HG03135 (cell line): ENCODE results near the gene DPYSL5.
"Not testable (repeated sequence)": the region's sequence is repeated elsewhere in the genome, so short reads cannot be mapped to it uniquely, and the experiment has no call there.

Experiments used
- ATAC-seq: cut with Tn5 transposase; IDR thresholded peaks from one replicate; pipeline ENCODE4 v1.9.1; 2021; ENCODE audit warnings: mild to moderate bottlenecking, moderate library complexity; ENCODE audit not compliant: unreplicated experiment

Gene DPYSL5

DNA sequence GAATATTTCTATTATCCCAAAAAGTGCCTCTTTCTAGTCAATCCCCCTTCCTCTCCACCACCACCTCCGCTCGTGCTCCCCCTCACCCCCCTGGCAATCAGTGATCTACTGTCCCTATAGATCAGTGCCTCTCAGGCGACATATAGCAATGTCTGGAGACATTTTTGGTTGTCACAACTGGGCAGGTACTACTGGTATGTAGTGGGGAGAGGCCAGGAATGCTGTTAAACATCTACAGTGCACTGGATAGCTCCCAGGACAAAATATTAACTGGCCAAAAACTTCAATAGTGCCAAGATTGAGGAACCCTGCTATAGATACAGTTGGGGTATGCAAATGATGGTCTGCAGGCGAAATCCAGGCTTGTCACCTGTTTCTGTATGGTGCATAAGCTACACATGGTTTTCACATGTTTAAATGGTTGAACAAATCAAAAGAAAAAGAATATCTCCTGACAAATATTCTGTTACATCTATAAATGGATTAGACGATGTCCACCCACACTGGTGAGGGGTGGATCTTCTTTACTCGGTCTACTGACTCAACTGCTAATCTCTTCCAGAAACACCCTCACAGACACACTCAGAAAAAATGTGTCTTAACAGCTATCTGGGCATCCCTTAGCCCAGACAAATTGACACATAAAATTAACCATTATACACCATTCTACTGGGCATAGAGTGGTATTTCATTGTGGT, 25.5 kb downstream of the DPYSL5 start:
- ATAC-seq, result no peak

DNA sequence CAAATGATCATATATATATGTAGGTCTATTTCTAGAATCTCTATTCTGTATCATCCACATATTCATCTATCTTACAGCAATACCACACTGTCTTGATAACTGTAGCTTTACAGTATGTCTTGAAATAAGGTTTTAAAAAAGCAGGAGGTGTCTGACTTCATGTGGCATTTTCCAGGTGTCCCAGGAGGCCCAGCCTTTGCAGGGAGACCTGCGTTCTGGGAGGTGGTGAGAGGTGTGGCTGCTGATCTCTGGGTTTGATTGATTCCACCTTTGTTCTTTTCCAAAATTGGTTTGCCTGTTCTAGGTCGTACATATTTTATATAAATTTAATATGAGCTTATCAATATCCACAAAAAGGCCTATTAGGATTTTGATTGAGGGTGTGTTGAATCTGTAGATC, 26.6 kb downstream of the DPYSL5 start:
- no peak for ATAC-seq

DNA sequence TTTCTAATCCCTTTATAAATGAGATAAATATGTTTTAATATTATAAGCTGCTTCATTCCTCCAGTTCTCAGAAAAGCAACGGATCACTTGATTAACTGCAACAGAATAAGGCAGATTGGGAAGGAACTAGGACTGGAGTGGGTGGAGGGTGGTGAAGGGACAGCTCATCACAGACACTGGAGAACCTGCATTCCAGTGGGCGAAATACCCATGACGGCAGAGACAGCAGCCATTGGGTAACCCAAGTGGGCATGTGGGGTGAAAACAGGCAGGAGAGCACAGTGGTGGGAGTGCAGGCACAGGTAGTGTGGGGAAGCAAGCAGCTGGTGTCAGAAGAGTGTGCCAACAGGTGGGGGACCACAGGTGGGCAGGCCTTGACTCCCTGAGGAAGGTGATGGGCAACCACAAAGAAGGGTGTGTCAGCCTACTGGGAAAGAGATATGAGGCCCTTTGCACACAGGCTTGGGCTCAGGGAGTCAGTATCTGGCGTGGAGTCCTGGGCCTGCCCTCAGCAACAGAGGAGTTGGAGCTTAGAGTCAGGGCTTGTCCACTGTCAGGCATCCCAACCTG, 27.2 kb downstream of the DPYSL5 start:
- ATAC-seq, result no peak

DNA sequence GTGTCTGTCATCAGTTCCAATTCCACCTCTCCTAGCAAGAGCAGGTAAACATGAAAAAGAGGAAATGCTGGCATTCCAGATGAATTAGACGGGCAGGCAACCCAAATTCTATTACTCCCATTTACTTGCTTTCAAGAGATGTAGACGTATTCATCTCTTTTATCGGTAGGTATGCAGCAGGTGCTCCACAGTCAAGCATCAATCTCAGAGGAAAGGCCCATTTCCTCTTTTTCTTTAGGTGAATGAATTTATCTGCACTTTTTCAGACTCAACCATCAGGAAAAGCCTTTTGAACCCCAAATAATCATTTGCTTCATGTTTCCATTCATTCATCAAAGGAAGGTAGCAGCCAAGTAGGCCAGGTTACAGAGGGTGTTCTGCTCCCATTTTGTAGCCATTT, 27.9 kb downstream of the DPYSL5 start:
- no peak for ATAC-seq

DNA sequence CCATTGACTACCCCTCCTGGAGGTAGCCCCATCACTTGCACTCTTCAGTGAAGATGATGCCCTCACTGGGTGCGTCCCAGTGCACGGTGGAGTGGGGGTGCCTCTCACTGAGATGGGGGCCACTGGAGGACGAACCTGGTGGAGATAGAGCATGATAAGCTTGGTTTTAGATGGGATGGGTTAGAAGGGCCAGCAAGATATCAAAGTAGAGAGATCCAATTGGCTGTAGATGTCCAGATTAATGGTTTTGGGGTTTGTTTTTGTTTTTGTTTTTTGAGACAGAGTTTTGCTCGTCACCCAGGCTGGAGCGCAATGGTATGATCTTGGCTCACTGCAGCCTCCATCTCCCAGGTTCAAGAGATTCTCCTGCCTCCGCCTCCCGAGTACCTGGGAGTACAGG, 28.3 kb downstream of the DPYSL5 start:
- ATAC-seq, result no peak

DNA sequence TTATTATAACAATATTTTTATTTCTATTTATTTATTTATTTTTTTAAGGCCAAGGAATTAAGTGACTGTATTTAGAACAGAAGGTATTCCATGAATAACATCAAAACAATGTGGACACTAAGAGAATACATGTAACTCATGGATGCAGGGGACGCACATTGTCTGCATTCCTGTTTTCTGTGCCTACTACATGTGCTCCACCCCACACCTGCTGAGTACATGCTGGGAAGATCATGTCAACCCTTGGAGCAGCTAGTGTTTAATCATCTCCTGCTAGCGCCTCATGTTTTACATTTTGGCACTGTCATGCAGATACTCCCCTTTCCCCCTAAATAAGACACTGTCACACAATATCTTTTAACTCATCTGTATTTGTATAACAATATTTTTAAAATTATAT, 29.3 kb downstream of the DPYSL5 start:
- ATAC-seq, result no peak

DNA sequence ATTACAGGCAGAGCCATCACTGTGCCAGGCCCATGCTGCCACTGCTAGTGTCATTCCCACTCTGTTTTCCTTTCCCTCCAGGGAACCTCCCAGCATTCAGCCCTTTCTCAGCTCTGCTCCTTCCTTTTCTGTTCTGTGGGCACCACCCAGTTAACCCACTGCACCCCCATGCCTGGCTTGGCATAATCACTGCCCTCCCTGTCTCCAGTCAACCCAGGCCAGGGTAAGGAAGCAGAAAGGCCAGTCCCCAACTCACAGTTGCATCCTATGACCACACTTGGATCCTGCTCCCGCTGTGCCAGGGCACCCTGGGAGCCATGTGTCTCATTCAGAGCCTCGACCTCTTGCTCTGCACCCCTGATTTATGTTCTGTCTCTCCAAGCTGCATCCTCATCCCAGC, 32.2 kb downstream of the DPYSL5 start:
- no peak for ATAC-seq

DNA sequence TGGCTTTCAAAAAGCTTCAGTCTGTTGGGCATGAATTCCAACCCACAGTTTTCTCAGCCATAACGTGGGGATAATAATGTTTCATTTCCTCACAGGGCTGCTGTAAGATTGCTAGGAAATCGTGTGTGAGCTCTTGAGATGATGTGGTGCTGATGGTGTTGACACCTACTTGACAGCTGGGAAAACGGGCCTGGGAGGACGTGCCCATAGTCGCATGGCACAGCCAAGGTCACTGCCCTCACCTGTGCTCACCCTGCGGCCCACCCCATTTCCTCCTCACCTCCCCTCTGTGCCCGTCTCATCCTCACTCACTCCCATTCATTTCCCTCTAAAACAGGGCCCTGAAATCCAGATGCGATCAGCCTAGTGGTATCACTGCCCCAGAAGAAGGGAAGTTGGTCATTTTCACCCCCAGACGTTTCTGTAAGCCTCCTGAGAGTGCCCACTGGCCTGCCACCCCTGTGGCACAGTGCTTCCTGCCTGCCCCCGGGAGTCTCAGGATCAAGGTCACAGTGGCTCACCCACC, 33.0 kb downstream of the DPYSL5 start:
- ATAC-seq, result no peak

DNA sequence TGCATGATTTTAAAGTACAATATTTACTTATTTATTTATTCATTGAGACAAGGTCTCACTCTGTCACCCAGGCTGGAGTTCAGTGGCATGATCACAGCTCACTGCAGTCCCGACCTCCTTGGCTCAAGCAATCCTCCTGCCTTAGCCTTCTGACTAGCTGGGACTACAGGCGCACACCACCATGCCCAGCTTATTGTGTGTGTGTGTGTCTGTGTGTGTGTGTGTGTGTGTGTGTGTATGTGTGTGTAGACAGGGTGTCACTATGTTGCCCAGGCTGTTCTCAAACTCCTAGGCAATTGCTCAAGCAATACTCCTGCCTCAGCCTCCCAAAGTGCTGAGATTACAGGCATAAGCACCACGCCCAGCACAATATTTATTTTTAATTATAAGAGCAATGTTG, 34.3 kb downstream of the DPYSL5 start:
- ATAC-seq, result not testable (repeated sequence)

DNA sequence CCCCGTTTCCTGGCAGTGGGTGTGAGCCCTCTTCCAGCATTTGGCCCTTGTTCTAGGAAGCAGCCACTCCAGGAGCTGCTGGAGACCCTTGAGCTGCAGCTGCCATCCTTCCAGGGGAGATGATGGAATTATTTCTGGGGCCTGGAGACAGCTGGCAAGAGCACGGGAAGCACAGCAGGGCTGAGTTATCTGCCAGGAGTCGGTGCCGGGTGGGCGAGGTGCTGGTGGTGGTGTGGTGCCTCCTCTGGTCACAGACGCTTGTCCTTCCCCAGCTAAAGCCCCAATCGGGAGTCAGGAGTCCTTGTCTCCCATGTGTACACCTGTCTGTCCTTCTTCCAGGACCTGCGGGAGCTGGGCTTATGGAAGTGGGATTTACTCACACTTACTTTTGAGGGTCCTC, 36.0 kb downstream of the DPYSL5 start:
- ATAC-seq, result no peak

DNA sequence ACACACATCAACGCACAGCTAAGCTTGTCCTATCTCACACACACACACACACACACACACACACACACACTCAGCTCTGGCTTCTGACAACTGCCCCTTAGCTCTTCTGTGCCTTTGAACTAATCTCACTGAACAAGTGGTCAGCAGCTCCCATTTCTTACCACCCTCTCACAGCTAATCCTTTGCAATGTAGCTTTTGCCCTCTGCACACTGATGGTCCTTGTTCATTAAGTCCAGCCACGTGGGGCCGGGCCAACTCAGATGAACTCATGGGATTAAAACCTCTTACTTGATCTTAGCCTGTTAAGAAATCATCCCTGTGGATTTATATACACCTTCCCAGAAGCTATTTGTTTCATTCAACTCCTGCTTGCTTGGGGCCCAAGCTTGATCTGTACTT, 36.6 kb downstream of the DPYSL5 start:
- no peak for ATAC-seq

DNA sequence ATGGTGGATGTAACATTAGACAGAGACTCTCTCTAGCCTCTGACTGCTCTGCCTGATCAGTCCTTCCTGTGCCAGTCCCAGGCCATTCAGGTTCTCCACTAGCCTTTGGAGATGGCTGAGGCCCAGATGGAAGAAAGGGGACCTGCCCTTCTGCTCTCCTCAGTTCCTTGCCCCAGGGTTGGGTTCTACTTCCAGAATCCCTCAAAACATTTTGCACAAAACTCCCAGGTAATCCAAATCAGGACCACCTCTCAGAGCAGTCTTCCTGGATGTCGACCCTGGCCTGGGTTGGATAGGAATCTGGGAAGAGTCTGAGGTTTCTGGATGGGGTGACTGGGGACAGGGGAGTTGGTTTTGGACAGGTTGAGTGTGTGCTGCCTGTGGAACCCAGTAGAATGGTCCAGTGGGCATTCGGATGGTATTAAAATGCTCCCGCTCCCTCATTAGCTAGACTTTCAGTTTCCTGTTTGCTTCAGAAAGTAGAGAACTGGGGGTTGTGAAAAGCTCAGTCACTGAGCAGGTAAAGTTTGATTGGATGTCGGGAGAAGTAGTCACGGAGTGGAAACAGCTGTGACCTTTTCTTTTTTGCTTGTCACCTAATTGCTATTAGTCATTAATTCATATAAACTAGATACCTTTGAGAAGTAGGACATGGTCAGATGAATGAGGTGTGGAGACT, 37.9 kb downstream of the DPYSL5 start:
- no peak for ATAC-seq

DNA sequence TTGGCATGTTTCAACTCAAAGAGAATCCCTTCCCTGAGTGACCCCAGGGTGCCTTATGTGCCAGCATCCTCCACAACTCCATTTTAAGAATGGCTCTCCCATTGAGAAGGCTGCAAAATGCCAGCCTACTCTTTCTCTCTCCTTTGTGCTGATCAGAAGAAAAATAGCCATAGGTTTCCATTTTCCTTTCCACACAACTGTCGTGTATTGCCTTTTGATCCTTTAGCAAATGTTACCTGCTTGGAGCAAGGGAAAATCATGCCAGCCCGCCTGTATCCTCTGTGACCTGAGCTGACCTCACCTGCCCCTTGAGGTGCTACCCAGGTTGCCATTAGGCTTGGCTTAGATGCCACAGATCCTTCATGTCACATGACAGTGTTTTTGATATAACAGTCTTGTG, 38.8 kb downstream of the DPYSL5 start:
- ATAC-seq, result no peak

DNA sequence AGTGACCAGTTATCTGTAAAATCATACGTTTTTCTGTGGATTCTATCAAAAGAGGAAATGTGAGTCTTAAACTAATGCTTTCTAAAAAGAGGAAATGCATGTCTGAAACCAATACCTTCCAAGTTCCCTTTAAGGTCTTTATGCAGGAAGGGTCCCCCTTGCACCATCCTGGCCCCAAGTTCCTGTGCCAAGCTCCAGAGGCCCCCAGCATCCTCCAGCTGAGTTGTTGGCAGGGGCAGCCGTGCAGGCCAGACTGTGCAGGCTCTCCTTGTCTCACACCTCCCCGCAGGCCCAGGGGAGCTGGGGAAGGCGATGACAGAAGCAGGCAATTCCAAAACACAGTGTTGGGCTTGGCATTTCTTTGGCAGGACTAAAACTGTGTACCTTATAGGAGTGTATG, 39.2 kb downstream of the DPYSL5 start:
- ATAC-seq, result no peak

DNA sequence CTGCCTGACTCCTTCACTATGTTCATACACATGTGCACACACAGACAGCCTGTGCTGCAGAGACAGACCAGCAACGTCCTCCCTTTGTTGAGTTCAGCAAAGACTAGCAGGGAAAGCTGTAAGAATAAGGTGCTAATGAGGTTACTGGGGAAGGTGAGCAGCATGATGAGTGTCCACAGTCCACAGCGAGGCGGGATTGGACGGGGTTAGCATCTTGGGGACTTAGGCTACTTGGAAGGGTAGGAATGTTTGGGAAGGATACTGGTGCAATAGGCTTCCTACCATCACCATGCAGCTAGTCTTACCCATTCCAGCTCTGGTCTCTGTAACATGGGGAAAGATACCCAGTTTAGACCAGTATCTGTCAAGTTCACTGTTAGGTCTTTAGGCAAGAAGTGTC, 41.9 kb downstream of the DPYSL5 start:
- no peak for ATAC-seq

DNA sequence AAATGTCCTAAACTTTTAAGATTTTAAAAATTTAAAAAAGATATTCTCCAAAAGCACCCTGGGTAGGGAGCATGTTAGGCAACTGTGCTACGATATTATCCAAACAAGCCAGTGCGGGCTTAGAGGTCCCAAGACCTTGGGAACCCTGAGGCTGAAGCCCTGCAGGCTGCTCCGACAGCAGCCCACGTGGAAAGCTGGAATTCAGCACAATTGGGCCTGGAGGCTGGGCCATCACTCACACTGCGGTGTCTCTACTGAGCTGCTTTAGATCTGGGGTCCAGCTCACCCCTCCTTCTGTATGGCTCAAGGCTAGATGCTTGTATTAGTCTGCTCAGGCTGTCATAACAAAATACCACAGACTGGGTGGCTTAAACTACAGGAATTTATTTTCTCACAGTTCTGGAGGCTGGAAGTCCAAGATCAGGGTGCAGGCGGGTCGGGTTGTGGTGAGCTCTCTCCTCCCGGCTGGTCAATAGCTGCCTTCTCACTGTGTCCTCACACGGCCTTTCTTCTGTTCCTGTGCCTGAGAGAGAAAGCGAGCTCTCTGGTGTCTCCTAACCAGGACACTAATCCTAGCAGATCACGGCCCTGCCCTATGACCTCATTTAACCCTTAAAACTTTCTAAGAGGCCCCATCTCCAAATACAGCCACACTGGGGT, 42.5 kb downstream of the DPYSL5 start:
- ATAC-seq, result no peak

DNA sequence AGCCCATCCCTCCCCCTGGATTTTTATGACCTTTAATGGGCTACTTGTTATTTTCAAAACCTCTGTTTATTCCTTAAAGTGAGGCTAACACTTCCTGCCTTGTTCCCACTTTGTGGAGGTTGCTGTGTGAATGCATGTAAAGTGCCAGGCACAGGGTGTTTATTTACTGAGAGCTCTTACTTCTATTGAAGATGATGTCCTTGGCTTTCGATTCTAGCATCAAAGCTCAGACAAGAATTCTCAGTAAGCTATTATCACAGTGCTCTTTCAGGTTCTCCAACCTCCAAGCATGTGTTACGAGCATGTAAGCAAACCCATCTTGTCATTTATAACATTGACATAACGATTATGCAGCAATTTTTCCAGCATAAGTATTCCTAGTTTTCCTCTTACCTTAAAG, 44.2 kb downstream of the DPYSL5 start:
- no peak for ATAC-seq

DNA sequence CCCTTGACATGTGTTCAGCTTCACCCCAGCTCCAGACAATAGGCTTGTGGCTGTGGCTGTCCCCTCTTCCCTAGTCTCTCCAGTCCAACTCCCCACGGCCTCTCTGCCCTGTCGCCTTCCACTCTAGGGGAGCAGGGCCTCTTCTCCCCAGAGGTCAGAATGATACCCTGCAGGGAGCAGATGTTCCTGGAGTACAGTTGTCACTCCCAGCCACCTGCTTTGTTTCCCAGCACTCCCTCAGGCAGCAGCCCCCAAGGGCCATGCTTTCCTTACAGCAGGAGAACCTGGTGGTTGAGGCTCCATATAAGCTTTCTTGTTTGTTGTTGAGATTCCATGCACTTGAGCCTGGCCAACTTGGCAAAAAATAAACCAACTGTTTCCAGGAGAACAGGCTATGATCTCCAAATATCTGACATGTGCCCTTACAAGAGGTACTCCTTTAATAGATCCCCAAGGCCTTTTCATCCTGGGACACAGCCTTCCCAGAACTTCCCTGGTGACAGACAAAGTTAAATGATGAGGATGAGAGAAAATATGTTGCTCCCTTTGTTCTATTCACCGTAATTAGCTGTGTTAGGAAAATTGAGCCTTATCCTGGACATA, 45.1 kb downstream of the DPYSL5 start:
- ATAC-seq, result no peak

DNA sequence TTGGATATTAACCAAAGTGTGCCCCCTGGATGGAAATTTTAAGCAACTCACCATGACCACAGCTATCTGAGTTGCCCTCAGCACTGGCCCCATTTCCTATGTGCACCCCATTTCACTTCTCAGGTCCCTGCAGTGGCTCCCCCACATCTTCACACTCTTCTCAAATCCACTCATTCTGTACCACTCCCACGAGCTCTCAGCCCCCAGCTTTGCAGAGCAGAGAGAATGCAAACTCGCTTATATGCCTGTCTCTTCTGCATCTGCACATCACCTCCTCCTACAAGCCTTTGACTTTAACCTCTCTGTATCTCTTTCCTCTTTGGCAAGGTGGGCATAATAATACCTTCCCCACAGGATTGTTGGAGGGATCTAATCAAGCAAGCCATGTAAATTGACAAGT, 46.2 kb downstream of the DPYSL5 start:
- no peak for ATAC-seq

DNA sequence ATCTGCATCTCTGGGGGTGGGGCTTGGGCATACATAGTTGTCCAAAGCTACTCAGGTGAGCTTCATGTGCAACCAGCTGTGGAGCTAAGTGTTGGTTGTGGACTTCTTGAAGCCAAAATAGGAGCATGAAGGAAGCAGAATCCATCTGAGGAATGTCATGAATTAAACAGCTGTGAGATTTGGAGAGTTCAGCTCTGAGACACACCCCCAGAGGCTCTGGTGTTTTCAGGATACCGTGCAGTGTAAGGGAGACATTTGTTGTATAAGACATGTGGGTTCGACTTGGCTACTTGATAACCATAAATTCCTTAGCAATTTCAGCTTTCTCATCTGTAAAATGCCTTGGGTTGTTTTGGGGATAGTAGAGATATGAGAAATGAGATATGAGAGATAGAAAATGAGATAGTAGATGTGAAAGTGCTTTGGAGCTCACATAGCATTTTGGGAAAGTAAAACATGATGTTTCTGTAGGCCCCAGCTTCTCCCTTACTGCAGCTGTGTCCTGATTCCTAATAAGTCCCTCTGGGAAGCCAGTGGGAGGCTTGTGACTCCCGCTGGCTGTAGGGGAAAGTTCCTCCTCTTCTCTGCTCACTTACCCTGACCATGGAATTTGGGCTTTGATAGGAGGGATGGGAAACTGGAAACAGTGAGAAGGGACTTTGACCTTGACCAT, 50.0 kb downstream of the DPYSL5 start:
- no peak for ATAC-seq
